Left lobe of liver (tissue), 2 donors: ENCODE data around the gene PDE4D. TPM values are rescaled to one million over a fixed set of nuclear protein-coding genes. Genes with fewer than 3 reads are reported as not detected.
A peak's percentile ranks its signal among the peaks of the same experiment; 100 is the strongest.

ENCODE experiments used
- ATAC-seq: fragments of 200-7000 bp; cut with Tn5 transposase; one replicate; pipeline ENCODE4 v1.9.1; 2020; ENCODE audit warnings: mild to moderate bottlenecking, moderate library complexity
- DNase-seq: peaks from one replicate; pipeline ENCODE4 v3.0.0-alpha.2; 2020; ENCODE audit warnings: low spot score
- total RNA-seq: library from RNA; stranded (reverse); gene quantifications from one replicate; pipeline ENCODE4 v1.2.1, GENCODE V29; 2021
- donor health status: DM: no; HTN: no; CAD: no; lungs with moderate emphysema.
- donor health status: DM: no; HTN: yes; CAD: no.

PDE4D gene
- total RNA-seq, 1 donor from 2014 or later: 2.4 TPM

- ATAC-seq (no peak), DNase-seq (no peak)
These were observed 790.2 kb downstream of the PDE4D start for GRCh38 chr5:59103303-59103702.

DNA sequence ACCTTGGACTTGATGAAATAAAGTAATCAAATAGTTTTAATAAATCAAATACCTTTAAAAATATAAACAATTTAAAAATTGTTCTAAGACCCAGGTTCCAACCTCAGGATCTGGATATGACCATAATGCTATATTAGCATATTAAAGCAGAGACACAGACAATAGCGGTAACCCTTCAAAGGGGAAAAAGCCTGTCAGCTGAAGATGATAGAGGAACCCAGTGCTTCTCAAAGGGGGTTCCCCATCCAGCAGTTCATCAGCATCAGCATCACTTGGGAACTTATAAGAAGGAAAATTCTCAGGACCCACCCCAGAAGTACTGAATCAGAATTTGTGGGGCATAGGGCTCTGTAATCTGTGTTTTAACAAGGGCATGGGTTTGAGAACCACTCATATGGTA, 791.1 kb downstream of the PDE4D start:
- ATAC-seq: no peak

GRCh38 chr5:59100875-59101274, 792.7 kb downstream of the PDE4D start:
- ATAC-seq: no peak

More for the DNA sequence above, 791.1 kb downstream of the PDE4D start:
- no peak for DNase-seq

GRCh38 chr5:59099995-59100345, 793.6 kb downstream of the PDE4D start:
- ATAC-seq (no peak), DNase-seq (no peak)

More at GRCh38 chr5:59100875-59101274, 792.7 kb downstream of the PDE4D start:
- DNase-seq: no peak

DNA sequence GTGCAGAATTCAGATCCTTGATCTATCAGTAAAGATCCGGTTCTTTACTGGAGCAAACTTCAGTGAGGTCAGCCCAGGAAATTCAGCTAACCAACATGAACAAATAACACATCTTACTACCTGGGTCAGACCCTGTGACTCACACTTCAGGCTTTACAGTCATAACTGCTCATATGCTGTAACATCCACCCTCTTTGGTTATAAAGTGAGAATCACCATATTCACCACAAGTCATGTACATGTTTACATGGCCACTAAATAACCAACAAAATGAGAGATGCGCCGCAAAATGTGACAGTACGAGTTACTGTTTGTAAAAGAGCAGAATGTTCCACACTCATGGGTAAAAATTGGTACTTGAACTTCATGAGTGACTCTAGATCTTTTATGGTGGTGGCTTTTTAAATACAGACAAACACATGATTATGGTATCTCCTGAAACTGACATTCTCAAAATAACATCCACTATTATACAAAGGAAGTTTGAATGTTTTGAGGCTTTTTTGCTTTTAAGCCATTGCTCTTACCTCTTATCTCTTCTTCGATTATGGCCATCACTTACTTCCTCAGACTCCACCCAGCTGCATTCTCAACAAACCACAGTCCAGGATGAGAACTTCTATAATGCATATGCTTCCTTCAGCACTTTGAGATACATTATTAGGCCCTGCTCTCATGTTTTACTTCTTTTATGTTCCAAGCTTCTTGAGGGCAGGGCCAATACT, 794.1 kb downstream of the PDE4D start:
- DNase-seq: no peak
- ATAC-seq: no peak

GRCh38 chr5:59098743-59099142, 794.8 kb downstream of the PDE4D start:
- no peak for ATAC-seq
- DNase-seq: no peak

- DNase-seq: no peak
- no peak for ATAC-seq
These were observed 795.8 kb downstream of the PDE4D start for GRCh38 chr5:59097712-59098111.

DNA sequence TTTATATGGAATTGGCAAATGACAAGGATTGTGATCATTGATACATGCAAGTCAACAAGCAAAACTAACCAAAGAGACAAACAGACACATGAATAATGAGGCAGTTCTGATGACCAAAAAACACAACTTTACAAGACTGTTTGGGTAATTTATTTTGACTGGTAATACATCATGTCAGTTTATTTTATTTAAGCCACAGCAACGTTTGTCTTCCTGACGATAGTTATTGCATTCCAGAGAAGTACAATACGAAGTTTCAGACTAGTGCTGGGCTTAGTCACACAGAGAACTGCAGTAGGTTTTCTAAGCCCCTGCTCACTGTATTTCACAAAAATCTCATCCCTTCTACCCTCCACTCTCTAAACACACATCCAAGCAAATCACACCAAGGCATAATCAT, 796.4 kb downstream of the PDE4D start:
- DNase-seq: no peak

DNA sequence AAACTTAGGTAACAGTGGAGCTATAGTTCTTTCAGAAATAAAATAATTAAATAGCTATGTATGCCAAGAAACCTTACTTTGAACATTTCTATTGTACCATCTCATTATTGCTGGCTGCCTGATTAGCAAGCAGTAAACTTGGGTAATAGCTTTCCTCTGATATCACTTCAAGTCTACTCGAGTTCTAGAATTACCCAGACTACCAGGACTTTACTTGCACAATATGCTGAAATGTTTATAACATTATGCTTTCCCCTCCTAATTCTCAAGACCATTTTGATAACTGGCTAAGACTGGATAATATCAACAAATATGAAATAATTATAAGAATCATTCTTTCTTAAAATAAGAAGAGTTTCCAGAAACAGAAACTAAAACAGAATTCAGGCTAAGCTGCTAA, 798.0 kb downstream of the PDE4D start:
- no peak for DNase-seq
- ATAC-seq: no peak

More for the DNA sequence above, 796.4 kb downstream of the PDE4D start:
- no peak for ATAC-seq

- DNase-seq (no peak), ATAC-seq (no peak)
These were observed 798.7 kb downstream of the PDE4D start for GRCh38 chr5:59094864-59095263.

DNA sequence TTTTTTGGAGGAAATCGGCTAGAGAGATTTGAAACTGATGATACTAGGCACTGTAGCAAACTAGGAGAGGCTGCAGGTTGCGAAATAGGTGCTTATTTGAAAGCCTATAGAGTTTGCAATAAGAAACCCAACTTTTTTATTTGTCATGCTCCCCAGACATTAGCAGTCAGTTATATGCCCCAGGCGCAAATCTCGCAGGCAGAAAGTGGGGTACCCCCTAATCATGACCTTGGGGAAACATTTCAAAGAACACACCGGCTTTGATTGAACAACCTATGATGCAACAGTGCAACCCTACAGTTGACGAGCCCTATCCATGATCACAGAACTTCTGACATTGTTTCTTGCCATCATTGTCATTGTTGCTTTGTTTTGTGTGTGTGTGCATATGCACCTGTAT, 800.2 kb downstream of the PDE4D start:
- no peak for DNase-seq
- ATAC-seq: no peak

- no peak for DNase-seq
- ATAC-seq: no peak
These were observed 800.8 kb downstream of the PDE4D start for GRCh38 chr5:59092758-59093157.

GRCh38 chr5:59091965-59092364, 801.6 kb downstream of the PDE4D start:
- ATAC-seq (no peak), DNase-seq (no peak)

GRCh38 chr5:59090323-59090722, 803.2 kb downstream of the PDE4D start:
- DNase-seq: no peak
- ATAC-seq: no peak

DNA sequence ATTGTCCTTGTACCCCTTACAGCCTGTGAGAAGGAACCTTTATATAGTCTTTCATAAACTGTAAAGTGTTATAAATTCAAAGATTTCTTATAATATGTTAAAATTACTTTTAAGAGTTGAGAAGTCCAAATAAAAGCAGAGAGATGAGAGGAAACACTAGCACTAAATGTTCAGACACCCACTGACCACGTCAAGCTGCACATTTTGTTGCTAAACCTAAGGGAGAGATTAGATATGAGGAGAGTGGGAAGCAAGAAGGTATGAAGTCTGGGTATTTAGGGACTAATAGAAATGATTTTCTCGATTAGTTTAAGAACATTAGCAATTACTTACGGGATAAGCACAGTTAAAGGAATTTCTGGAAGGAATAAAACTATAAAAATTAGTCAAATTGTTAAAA, 803.8 kb downstream of the PDE4D start:
- ATAC-seq (no peak), DNase-seq (no peak)

GRCh38 chr5:59088546-59088945, 805.0 kb downstream of the PDE4D start:
- ATAC-seq: no peak

GRCh38 chr5:59086024-59086423, 807.5 kb downstream of the PDE4D start:
- ATAC-seq (no peak), DNase-seq (no peak)

More at GRCh38 chr5:59088546-59088945, 805.0 kb downstream of the PDE4D start:
- DNase-seq: no peak

DNA sequence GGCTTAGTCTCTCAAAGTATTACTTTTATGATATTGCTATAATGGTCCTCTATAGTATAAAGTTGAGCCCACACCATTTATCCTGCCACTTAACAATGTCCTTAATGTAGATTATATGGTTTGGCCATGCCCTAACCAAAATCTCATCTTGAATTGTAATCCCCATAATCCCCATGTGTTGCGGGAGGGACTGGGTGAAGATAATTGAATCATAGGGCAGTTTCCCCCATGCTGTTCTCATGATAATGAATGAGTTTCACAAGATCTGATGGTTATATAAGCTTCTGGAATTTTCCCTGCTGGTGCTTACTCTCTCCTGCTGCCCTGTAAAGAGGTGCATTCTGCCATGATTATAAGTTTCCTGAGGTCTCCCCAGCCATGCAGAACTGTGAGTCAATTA, 811.8 kb downstream of the PDE4D start:
- no peak for ATAC-seq

DNA sequence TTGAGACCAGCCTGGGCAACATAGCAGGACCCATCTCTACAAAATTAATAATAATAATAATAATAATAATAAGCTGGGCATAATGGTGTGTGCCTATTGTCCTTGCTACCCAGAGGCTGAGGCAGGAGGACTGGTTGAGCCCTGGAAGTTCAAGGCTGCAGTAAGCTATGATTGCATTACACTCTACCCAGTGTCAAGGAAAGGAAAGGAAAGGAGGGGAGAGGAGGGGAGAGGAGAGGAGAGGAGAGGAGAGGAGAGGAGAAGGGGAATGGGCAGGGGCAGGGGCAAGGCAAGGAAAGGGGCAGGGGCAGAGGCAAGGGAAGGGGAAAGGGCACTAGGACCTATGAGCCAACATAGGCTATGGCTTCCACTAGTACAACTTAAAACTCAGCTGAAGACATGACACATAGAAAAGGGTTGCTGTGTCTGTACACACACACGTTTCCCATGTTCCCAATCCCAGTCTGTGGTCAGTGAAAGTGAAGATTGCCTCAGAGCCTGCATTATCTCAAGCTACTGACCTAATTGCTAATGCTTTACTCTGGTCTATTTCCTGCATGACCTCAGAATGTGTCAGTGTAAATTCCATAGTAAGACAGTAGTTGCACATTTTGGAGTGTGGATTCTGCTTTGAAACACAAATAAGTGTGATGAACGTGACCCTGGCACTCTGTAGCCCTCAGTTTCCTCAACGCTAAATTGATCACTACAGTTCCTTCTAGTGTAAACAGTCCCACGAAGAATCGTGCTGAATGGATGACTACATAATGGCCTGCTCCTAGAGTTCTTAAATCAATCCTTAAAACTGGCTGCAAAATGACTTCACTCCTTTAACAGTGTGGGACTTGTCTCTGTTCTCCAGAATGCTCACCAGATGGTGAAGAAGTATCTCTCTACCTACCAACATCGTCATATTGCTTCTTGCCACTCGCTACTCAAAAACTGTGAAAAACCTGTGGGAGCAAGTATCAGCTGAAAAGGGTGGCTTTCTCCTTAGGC, 813.6 kb downstream of the PDE4D start:
- DNase-seq: no peak

More for the DNA sequence above, 811.8 kb downstream of the PDE4D start:
- no peak for DNase-seq

DNA sequence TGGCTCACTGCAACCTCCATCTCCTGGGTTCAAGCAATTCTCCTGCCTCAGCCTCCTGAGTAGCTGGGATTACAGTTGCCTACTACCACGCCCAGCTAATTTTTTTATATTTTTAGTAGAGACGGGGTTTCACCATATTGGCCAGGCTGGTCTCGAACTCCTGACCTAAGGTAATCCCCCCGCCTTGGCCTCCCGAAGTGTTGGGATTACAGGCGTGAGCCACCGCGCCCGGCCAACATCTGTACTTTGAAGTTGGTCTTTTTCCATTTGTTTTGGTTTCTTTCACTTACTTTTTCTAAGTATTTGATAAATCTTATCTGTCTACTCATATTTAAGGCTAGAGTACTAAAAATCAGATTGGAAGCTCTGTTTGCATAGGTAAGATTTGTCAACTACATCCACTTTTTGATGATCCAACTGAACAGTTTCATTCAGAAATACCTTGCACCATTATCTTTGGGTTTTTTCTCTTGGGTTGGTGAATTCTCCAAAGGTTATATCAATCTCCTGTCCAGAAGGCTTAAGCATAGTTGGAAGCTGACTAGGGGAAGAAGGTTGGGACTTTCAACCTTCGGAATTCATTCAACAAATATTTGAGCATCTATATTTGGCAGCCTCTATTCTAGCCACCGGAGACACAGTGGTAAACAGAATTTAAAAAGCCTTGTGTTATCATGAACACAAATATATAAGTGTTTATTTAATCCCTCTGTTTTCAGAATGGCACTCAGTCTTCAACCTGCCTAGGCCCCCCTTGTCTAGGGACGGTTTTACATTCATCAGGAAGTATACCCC, 821.6 kb downstream of the PDE4D start:
- DNase-seq (no peak), ATAC-seq (no peak)

More for the DNA sequence above, 813.6 kb downstream of the PDE4D start:
- peak; percentile 39 for ATAC-seq
